ENCODE measurements around the gene RTCA. TPM values are rescaled to one million over a fixed set of nuclear protein-coding genes. Genes with fewer than 3 reads are reported as not detected.
"Not testable (repeated sequence)": the region's sequence is repeated elsewhere in the genome, so short reads cannot be mapped to it uniquely, and the experiment has no call there.

Gene RTCA
- total RNA-seq, 4 donors from 2014 or later: 6.0 to 41.9 (median 36.1) TPM

DNA sequence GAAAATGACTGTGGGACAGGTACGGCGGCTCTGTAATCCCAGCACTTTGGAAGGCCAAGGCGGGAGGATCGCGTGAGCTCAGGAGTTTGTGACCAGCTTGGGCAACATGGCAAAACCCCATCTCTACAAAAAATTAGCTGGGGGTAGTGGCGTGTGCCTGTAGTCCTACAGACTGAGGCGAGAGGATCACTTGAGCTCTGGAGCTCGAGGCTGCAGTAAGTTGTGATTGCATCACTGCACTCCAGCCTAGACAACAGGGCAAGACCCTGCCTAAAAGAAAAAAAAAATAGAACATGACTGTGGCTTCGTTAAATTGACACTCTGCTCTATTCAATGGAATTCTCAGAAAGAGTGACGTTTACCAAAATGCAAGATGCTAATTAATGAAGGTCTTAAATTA, 12.5 kb upstream of the RTCA start:
- Histone ChIP-seq H3K4me3 (no peak overlapping the region), H3K9me3 (no peaks in the 10 kb centered on the region), H3K27me3 (no peaks in the 10 kb centered on the region), H3K4me1 (peaks cover 0 to 12% (median 9%) of the 10 kb centered on the region in 4 donors), H3K27ac (no peak overlapping the region), H3K36me3 (no peaks in the 10 kb centered on the region)
- no peak for DNase-seq
- WGBS, 2 donors (ENCODE audit: low coverage in 1 of 2): 66 to 67% methylated on average over 8 to 10 of the region's 10 CpGs
- intact Hi-C loops (cut with DNase I; ENCODE audit: low total_unique reads): no loop called here
- TF ChIP-seq EP300 (IDR thresholded peaks at IDR 0.05; ENCODE audit: low read depth) (no peak), CTCF (IDR thresholded peaks at IDR 0.05) (no peak), POLR2AphosphoS5 (IDR thresholded peaks at IDR 0.05) (no peak), POLR2A (IDR thresholded peaks at IDR 0.05) (no peak)
- in situ Hi-C loops (cut with MboI; ENCODE audit: low pct_ligation_motif_present in 1 of 4, low pct_unique_long_range_greater_than_20kb in 1 of 4, low sequenced_read_pairs in 3 of 4): no loop called here

- DNase-seq; H3K27me3 ChIP-seq; in situ Hi-C loops (cut with MboI; ENCODE audit: low pct_ligation_motif_present in 1 of 4, low pct_unique_long_range_greater_than_20kb in 1 of 4, low sequenced_read_pairs in 3 of 4); H3K27ac ChIP-seq; H3K4me1 ChIP-seq; intact Hi-C loops (cut with DNase I; ENCODE audit: low total_unique reads); H3K36me3 ChIP-seq; H3K4me3 ChIP-seq; H3K9me3 ChIP-seq: not testable (repeated sequence)
- WGBS, 2 donors (ENCODE audit: low coverage in 1 of 2): 92 to 97% methylated on average over 5 of the region's 5 CpGs
Observed at GRCh38 chr1:100256273-100256672, 9.7 kb upstream of the RTCA start.

GRCh38 chr1:100258427-100258826, 7.6 kb upstream of the RTCA start:
- DNase-seq; intact Hi-C loops (cut with DNase I; ENCODE audit: low total_unique reads); H3K27ac ChIP-seq; H3K9me3 ChIP-seq; in situ Hi-C loops (cut with MboI; ENCODE audit: low pct_ligation_motif_present in 1 of 4, low pct_unique_long_range_greater_than_20kb in 1 of 4, low sequenced_read_pairs in 3 of 4); H3K27me3 ChIP-seq; H3K4me1 ChIP-seq; H3K36me3 ChIP-seq; H3K4me3 ChIP-seq: not testable (repeated sequence)
- 75 to 81% methylated on average over 4 to 6 of the region's 6 CpGs for WGBS, 2 donors (ENCODE audit: low coverage in 1 of 2)

DNA sequence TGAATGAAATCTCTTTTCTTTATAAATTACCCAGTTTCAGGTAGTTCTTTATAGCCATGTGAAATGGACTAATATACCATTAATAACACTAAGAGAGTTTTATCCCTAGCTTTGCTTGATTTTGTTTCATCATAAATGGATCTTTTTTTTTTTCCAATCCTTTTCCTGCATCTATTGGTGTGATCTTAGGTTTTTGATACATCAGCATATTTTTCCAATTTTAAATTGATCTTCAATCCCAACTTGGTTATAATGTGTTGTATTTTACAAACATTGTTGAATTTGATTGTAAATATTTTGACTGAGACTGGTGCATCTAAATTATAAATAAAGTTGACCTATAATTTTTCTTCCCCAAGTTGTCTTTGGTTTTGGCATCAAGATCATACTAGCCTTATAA, 4.3 kb upstream of the RTCA start:
- H3K27ac ChIP-seq: no peak overlapping the region
- intact Hi-C loops (cut with DNase I; ENCODE audit: low total_unique reads) (no loop called here), in situ Hi-C loops (cut with MboI; ENCODE audit: low pct_ligation_motif_present in 1 of 4, low pct_unique_long_range_greater_than_20kb in 1 of 4, low sequenced_read_pairs in 3 of 4) (no loop called here)
- DNase-seq: no peak
- H3K9me3 ChIP-seq: no peaks in the 10 kb centered on the region
- H3K4me1 ChIP-seq: peaks cover 0 to 7% (median 5%) of the 10 kb centered on the region in 4 donors
- H3K36me3 ChIP-seq: no peaks in the 10 kb centered on the region
- no peak overlapping the region for H3K4me3 ChIP-seq
- H3K27me3 ChIP-seq: no peaks in the 10 kb centered on the region
- TF ChIP-seq CTCF (IDR thresholded peaks at IDR 0.05) (no peak), POLR2A (IDR thresholded peaks at IDR 0.05) (no peak), POLR2AphosphoS5 (IDR thresholded peaks at IDR 0.05) (no peak), EP300 (IDR thresholded peaks at IDR 0.05; ENCODE audit: low read depth) (no peak)

DNA sequence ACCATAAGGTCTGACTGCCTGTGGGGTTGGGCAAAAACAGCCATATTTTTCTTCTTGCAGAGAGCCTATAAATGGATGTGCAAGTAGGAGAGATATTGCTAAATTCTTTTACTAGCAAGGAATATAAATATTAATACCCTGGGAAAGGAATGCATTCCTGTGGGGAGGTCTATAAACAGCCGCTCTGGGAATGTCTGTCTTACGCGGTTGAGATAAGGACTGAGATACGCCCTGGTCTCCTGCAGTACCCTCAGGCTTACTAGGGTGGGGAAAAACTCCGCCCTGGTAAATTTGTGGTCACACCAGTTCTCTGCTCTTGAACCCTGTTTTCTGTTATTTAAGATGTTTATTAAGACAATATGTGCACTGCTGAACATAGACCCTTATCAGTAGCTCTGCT, 1.9 kb upstream of the RTCA start:
- WGBS, 2 donors (ENCODE audit: low coverage in 1 of 2): 98% methylated on average over 5 of the region's 5 CpGs; no CpG with 5 or more reads in 1 of the 2 donors
- in situ Hi-C loops (cut with MboI; ENCODE audit: low pct_ligation_motif_present in 1 of 4, low pct_unique_long_range_greater_than_20kb in 1 of 4, low sequenced_read_pairs in 3 of 4); H3K27ac ChIP-seq; H3K4me3 ChIP-seq; H3K36me3 ChIP-seq; intact Hi-C loops (cut with DNase I; ENCODE audit: low total_unique reads); H3K27me3 ChIP-seq; DNase-seq; H3K9me3 ChIP-seq: not testable (repeated sequence)
- H3K4me1 ChIP-seq: peaks cover 7 to 19% (median 17%) of the 10 kb centered on the region in 4 donors

GRCh38 chr1:100265562-100265930, 470 bp upstream of the RTCA start:
- in situ Hi-C loops (cut with MboI; ENCODE audit: low pct_ligation_motif_present in 1 of 4, low pct_unique_long_range_greater_than_20kb in 1 of 4, low sequenced_read_pairs in 3 of 4): no loop called here
- peak overlapping the region; percentile 90 to 96 (median 93) for H3K27ac ChIP-seq

More at GRCh38 chr1:100265562-100265930, 470 bp upstream of the RTCA start:
- WGBS, 2 donors (ENCODE audit: low coverage in 1 of 2): 2 to 10% methylated on average over 2 to 12 of the region's 12 CpGs
- peaks cover 7 to 29% (median 17%) of the 10 kb centered on the region in 4 donors for H3K4me1 ChIP-seq
- TF ChIP-seq CTCF (IDR thresholded peaks at IDR 0.05) (no peak), POLR2A (IDR thresholded peaks at IDR 0.05) (no peak), EP300 (IDR thresholded peaks at IDR 0.05; ENCODE audit: low read depth) (no peak), POLR2AphosphoS5 (IDR thresholded peaks at IDR 0.05) (no peak)
- no peaks in the 10 kb centered on the region for H3K9me3 ChIP-seq
- H3K36me3 ChIP-seq: peaks cover 0 to 21% (median 8%) of the 10 kb centered on the region in 4 donors
- H3K27me3 ChIP-seq: no peaks in the 10 kb centered on the region
- peak overlapping the region; percentile 88 to 96 (median 92) for H3K4me3 ChIP-seq
- intact Hi-C loops (cut with DNase I; ENCODE audit: low total_unique reads): loop anchor here (5.0 kb wide), 1 partner anchor 133 kb away; the partner anchor contains the start of genes SASS6 and TRMT13
- peak; percentile 13 for DNase-seq
